K562 (cell line): ENCODE results near the gene NR6A1. TPM values are rescaled to one million over a fixed set of nuclear protein-coding genes. Genes with fewer than 3 reads are reported as not detected.
A peak's percentile ranks its signal among the peaks of the same experiment; 100 is the strongest.

Experiments used
- ATAC-seq: fragments of 200-7000 bp; cut with Tn5 transposase; 3 replicates; pipeline ENCODE4 v1.9.1; 2020; ENCODE audit warnings: moderate library complexity
- BruUV-seq: library from RNA; stranded (reverse); fragments of 400-500 nt; replicated peaks from 2 replicates; lab custom pipeline; 2021; lab: Mats Ljungman, UMichigan
- CTCF ChIA-PET: fragments of 300-600 bp; formaldehyde crosslinking; extraction: SDS; loops from one replicate; lab custom pipeline; 2021; ENCODE audit warnings: low intra/inter-chr PET ratio; lab: Yijun Ruan, JAX
- POLR2A ChIA-PET: fragments of 300-600, 350-650 bp; sonication (Branson Sonifier 250); formaldehyde crosslinking; extraction: SDS; loops from one replicate; lab custom pipeline; 2021; ENCODE audit warnings: antibody characterized with exemption, inconsistent platforms; lab: Yijun Ruan, JAX
- DNase-seq, 4 experiments: peaks; one replicate each; pipeline versions ENCODE4 v3.0.0 to v3.0.0-alpha.2; 2011 to 2018; ENCODE audit warnings: low spot score in 3 of 4, mixed read lengths in 3 of 4; ENCODE audit errors: extremely low read depth in 1 of 4
- FAIRE-seq: peaks from 2 replicates; lab custom pipeline; 2011; peaks lifted over from hg19 to GRCh38; lab: Jason Lieb, UNC
- H2AFZ ChIP-seq: 2 replicates; pipeline ENCODE4 v1.6.0; 2011; ENCODE audit warnings: low read depth, low read length, control low read depth, inconsistent platforms
- H3K27ac ChIP-seq: fragments of 200-600 bp; 3 replicates; pipeline ENCODE4 v1.8.0; 2011; ENCODE audit warnings: low read depth, mild to moderate bottlenecking, control low read depth, inconsistent platforms, low read length, moderate library complexity, mixed read lengths; ENCODE audit errors: extremely low read depth
- H3K27me3 ChIP-seq, 2 experiments: fragments of 300-600 bp in 1 of 2; 2 replicates in 1 of 2; 3 replicates in 1 of 2; pipeline versions ENCODE4 v1.6.0 to v1.8.0; 2011; ENCODE audit warnings: inconsistent platforms in 2 of 2, low read length in 2 of 2, mild to moderate bottlenecking in 1 of 2, mixed read lengths in 1 of 2, moderate library complexity in 1 of 2; ENCODE audit not compliant: control insufficient read depth in 2 of 2, insufficient read depth in 2 of 2
- H3K36me3 ChIP-seq: fragments of 300-600 bp; 3 replicates; pipeline ENCODE4 v1.8.0; 2011; ENCODE audit warnings: mild to moderate bottlenecking, low read length, inconsistent platforms; ENCODE audit not compliant: control insufficient read depth, insufficient read depth
- H3K4me1 ChIP-seq, 2 experiments: fragments of 200-600 bp in 1 of 2; replicated peaks in 1 of 2; 2 replicates in 1 of 2; 3 replicates in 1 of 2; pipeline versions ENCODE4 v1.5.1 to v1.8.0; 2011; ENCODE audit warnings: inconsistent platforms in 2 of 2, low read length in 2 of 2, mild to moderate bottlenecking in 1 of 2, mixed read lengths in 1 of 2, moderate library complexity in 1 of 2; ENCODE audit not compliant: control insufficient read depth in 2 of 2, insufficient read depth in 2 of 2
- H3K4me2 ChIP-seq: 2 replicates; pipeline ENCODE4 v1.6.1; 2011; ENCODE audit warnings: low read length, control low read depth, inconsistent platforms, mixed read lengths; ENCODE audit not compliant: insufficient read depth
- H3K4me3 ChIP-seq: fragments of 200-600 bp; sonication (generic), shearing (Covaris generic); 2 replicates; pipeline ENCODE4 v1.5.1; 2016; ENCODE audit warnings: control low read depth, inconsistent platforms
- H3K79me2 ChIP-seq: fragments of 200-600 bp; 3 replicates; pipeline ENCODE4 v1.8.0; 2011; ENCODE audit warnings: low read length, inconsistent platforms; ENCODE audit not compliant: control insufficient read depth, insufficient read depth
- H3K9ac ChIP-seq, 2 experiments: 2 replicates each; pipeline versions ENCODE4 v1.6.0 to v1.6.1; 2011; ENCODE audit warnings: low read depth in 2 of 2, low read length in 2 of 2, control low read depth in 1 of 2, inconsistent platforms in 1 of 2, mild to moderate bottlenecking in 1 of 2, mixed read lengths in 1 of 2; ENCODE audit not compliant: insufficient read depth in 1 of 2
- H3K9me1 ChIP-seq: one replicate; pipeline ENCODE4 v1.6.0; 2011; ENCODE audit warnings: inconsistent platforms, mild to moderate bottlenecking, low read length, moderate library complexity; ENCODE audit not compliant: control insufficient read depth, insufficient read depth
- H3K9me3 ChIP-seq: replicated peaks from 2 replicates; pipeline ENCODE4 v1.5.1; 2011; ENCODE audit warnings: low read depth, low read length, inconsistent platforms; ENCODE audit not compliant: control insufficient read depth, insufficient read depth
- H4K20me1 ChIP-seq: replicated peaks from 2 replicates; pipeline ENCODE4 v1.6.1; 2011; ENCODE audit warnings: low read length, inconsistent platforms, mixed read lengths; ENCODE audit not compliant: control insufficient read depth, insufficient read depth
- ADNP ChIP-seq: fragments of 200-800 bp; sonication (Bioruptor generic); IDR thresholded peaks from 2 replicates; pipeline ENCODE4 v1.6.1; 2016; ENCODE audit warnings: missing genetic modification characterization, missing compliant biosample characterization
- ARID1B ChIP-seq: fragments of 450-650 bp; IDR thresholded peaks from 2 replicates; pipeline ENCODE4 v1.6.1; 2016; ENCODE audit warnings: antibody characterized with exemption, mild to moderate bottlenecking, inconsistent platforms
- BCOR ChIP-seq: fragments of 450-650 bp; IDR thresholded peaks from 2 replicates; pipeline ENCODE4 v1.6.1; 2016
- CREM ChIP-seq: IDR thresholded peaks from 2 replicates; pipeline ENCODE4 v1.6.1; 2014; ENCODE audit warnings: antibody characterized with exemption, low read depth
- HDAC3 ChIP-seq: fragments of 450-650 bp; IDR thresholded peaks from 2 replicates; pipeline ENCODE4 v1.6.1; 2018; ENCODE audit warnings: borderline replicate concordance, mild to moderate bottlenecking, moderate library complexity; ENCODE audit not compliant: partially characterized antibody
- HMGXB4 ChIP-seq: sonication (generic); formaldehyde crosslinking; IDR thresholded peaks from 2 replicates; pipeline ENCODE4 v1.8.1; 2023; ENCODE audit warnings: mild to moderate bottlenecking, missing genetic modification reagents
- MAFF ChIP-seq: IDR thresholded peaks from 2 replicates; pipeline ENCODE4 v1.6.1; 2012; ENCODE audit warnings: low read length, improper control_type of control experiment
- MCM7 ChIP-seq, 2 experiments: fragments of 450-650 bp; IDR thresholded peaks; 2 replicates each; pipeline ENCODE4 v1.6.1; 2016 to 2018
- PCBP2 ChIP-seq: fragments of 200-400 bp; formaldehyde crosslinking; IDR thresholded peaks from 2 replicates; pipeline ENCODE4 v1.6.1; 2018; ENCODE audit warnings: low read length, low read depth, mild to moderate bottlenecking, moderate library complexity; ENCODE audit not compliant: poor library complexity, severe bottlenecking
- PHF21A ChIP-seq: fragments of 450-650 bp; IDR thresholded peaks from 2 replicates; pipeline ENCODE4 v1.6.1; 2017; ENCODE audit warnings: low read depth, borderline replicate concordance
- RBM25 ChIP-seq: fragments of 200-400 bp; formaldehyde crosslinking; IDR thresholded peaks from 2 replicates; pipeline ENCODE4 v1.6.1; 2018; ENCODE audit warnings: low read length, low read depth, moderate library complexity; ENCODE audit not compliant: severe bottlenecking
- RBM39 ChIP-seq: fragments of 200-400 bp; formaldehyde crosslinking; optimal IDR thresholded peaks from 2 replicates; pipeline ENCODE3; 2018; ENCODE audit warnings: low read depth, low read length
- STAG1 ChIP-seq: sonication (generic); formaldehyde crosslinking; IDR thresholded peaks from 2 replicates; pipeline ENCODE4 v1.5.0; 2020; ENCODE audit warnings: missing genetic modification reagents, borderline replicate concordance
- STAT5A ChIP-seq: IDR thresholded peaks from 2 replicates; pipeline ENCODE4 v1.6.1; 2012; ENCODE audit warnings: low read length, inconsistent platforms, borderline replicate concordance
- TARDBP ChIP-seq: fragments of 450-650 bp; IDR thresholded peaks from 2 replicates; pipeline ENCODE4 v1.6.1; 2016
- XRCC3 ChIP-seq: fragments of 450-650 bp; IDR thresholded peaks from 2 replicates; pipeline ENCODE4 v1.6.1; 2017; ENCODE audit warnings: mild to moderate bottlenecking, moderate library complexity
- ZBTB12 ChIP-seq: fragments of 250-450 bp; sonication (Bioruptor Pico); IDR thresholded peaks from 2 replicates; pipeline ENCODE4 v1.4.0; 2020
- ZNF408 ChIP-seq: fragments of 250-450 bp; sonication (Bioruptor Pico); IDR thresholded peaks from 2 replicates; pipeline ENCODE4 v1.4.0; 2020; ENCODE audit warnings: low read depth, mild to moderate bottlenecking, moderate library complexity
- WGBS: fragments of 100-300 bp; shearing (Covaris generic); methylation state at CpG from one replicate; pipeline ENCODE4 v1.1.6; 2016; ENCODE audit warnings: low coverage, mixed read lengths; ENCODE audit not compliant: insufficient coverage; ENCODE audit errors: missing lambda C conversion rate; 5-methylcytosine and 5-hydroxymethylcytosine counted together
- in situ Hi-C: fragments of 300-500 bp; cut with MboI; formaldehyde crosslinking; loops from 4 replicates; pipeline ENCODE4 v1.15.0; 2018; ENCODE audit warnings: inconsistent platforms, mixed read lengths
- intact Hi-C: fragments of 100-400 bp; cut with micrococcal nuclease; formaldehyde crosslinking; loops from 2 replicates; pipeline ENCODE4 v1.14.2; 2022
- polyA plus RNA-seq, 8 experiments: library from polyadenylated mRNA; depleted of rRNA in 4 of 8; stranded (reverse) in 5 of 8; unstranded in 3 of 8; fragments of >200 nt; fragmentation: Nextera tagmentation in 2 of 8; fragmentation: Illumina TruSeq in 1 of 8; extraction: Ambion mirVana in 2 of 8; extraction: Trizol in 1 of 8; gene quantifications; 2 replicates each; pipeline versions ENCODE4 v1.2.1 to v1.2.3, GENCODE V29; 2011 to 2014; ENCODE audit warnings: inconsistent platforms in 1 of 8, missing spikeins in 1 of 8
- total RNA-seq, 7 experiments: library from RNA; depleted of rRNA in 6 of 7; stranded (reverse); fragments of >200 nt in 6 of 7; fragmentation: Illumina TruSeq in 2 of 7; extraction: Trizol in 2 of 7; gene quantifications; 2 replicates each; pipeline versions ENCODE4 v1.2.1 to v1.2.3, GENCODE V29; 2011 to 2021; ENCODE audit warnings: low replicate concordance in 1 of 7

Gene NR6A1
- total and polyA plus RNA-seq, 9 of the 15 experiments (the other 6 are each of a cell fraction or from before 2014, with no cell fraction given) = 9.7 to 55.4 (median 28.3) TPM

- TF ChIP-seq ZNF408 (CRISPR knock-in tag) (no peak), BCOR (peak; percentile 63; the same call in 1 of the 2 replicates), RBM25 (peak; percentile 93), MAFF (no peak), STAG1 (CRISPR knock-in tag) (no peak), PCBP2 (no peak), ZBTB12 (CRISPR knock-in tag) (no peak), ADNP (tag) (peak; percentile 39; the same call in 1 of the 2 replicates), TARDBP (no peak), HDAC3 (no peak)
These were observed 53.5 kb downstream of the NR6A1 start (continued) for GRCh38 chr9:124717597-124717996.

GRCh38 chr9:124716808-124717207, 54.3 kb downstream of the NR6A1 start:
- no peak overlapping the region for H3K9ac ChIP-seq
- no TSS peak for BruUV-seq
- peaks cover 0 to 15% of the 10 kb centered on the region in 2 experiments; a peak in 2 of 5 replicates for H3K4me1 ChIP-seq
- no peaks in the 10 kb centered on the region for H3K9me1 ChIP-seq
- intact Hi-C loops = no loop called here
- H3K79me2 ChIP-seq = peaks cover 10% of the 10 kb centered on the region
- no peak for DNase-seq
- no peak overlapping the region for H3K4me2 ChIP-seq
- no peaks in the 10 kb centered on the region for H3K27me3 ChIP-seq
- no peak overlapping the region for H3K27ac ChIP-seq
- no peak overlapping the region for H3K4me3 ChIP-seq
- ChIA-PET CTCF (interaction anchor here (1.2 kb wide), 1 partner anchor 100 kb away, joined by 4 read pairs; no protein-coding TSS in a partner anchor), POLR2A (no interaction called here)
- WGBS = 83% methylated on average over 6 of the region's 6 CpGs
- H3K36me3 ChIP-seq = peaks cover 17% of the 10 kb centered on the region
- H4K20me1 ChIP-seq = no peaks in the 10 kb centered on the region
- ATAC-seq = no peak
- no peaks in the 10 kb centered on the region for H3K9me3 ChIP-seq
- FAIRE-seq = no peak
- in situ Hi-C loops = loop anchor here (5.0 to 25.0 kb wide), 2 partner anchors 45 to 305 kb away; partner anchors contain the start of gene PSMB7
- no peak overlapping the region for H2AFZ ChIP-seq
- TF ChIP-seq HMGXB4 (CRISPR knock-in tag) (no peak), MCM7 (IDR thresholded peaks at IDR 0.05) (no peak), RBM39 (no peak), XRCC3 (no peak), STAT5A (no peak), ARID1B (no peak), PHF21A (no peak), CREM (no peak)
